ENCODE measurements around the gene SPATA3.

SPATA3 gene

GRCh38 chr2:231056453-231057416, 60.8 kb downstream of the SPATA3 start, which contains the start of gene PSMD1:
Gene PSMD1 (plus strand): TSS chr2:231056867. CDS start chr2:231057026, 159 bp downstream.
- H3K36me3 ChIP-seq (ENCODE audit: control insufficient read depth, low read length) = peaks cover 28% of the 10 kb centered on the region
- peaks cover 17% of the 10 kb centered on the region; the same call in 1 of the 2 replicates for H4K20me1 ChIP-seq (ENCODE audit: control insufficient read depth, insufficient read depth, low read depth, low read length)
- peak within 1 kb of the TSS; percentile 60 for H3K27ac ChIP-seq (ENCODE audit: low read depth, low read length)
- peaks cover 43% of the 10 kb centered on the region for H3K4me1 ChIP-seq (ENCODE audit: control insufficient read depth, low read length)
- H3K27me3 ChIP-seq (ENCODE audit: control insufficient read depth, low read length) = peaks cover 8% of the 10 kb centered on the region
- peak within 1 kb of the TSS; percentile 82 for H3K4me2 ChIP-seq (ENCODE audit: low read length)
- peaks cover 50% of the 10 kb centered on the region for H3K79me2 ChIP-seq (ENCODE audit: control insufficient read depth, low read length)
- H3K4me3 ChIP-seq (ENCODE audit: low read length) = peak within 1 kb of the TSS; percentile 76
- no peaks in the 10 kb centered on the region for H3K9me3 ChIP-seq (ENCODE audit: control insufficient read depth, insufficient read depth, low read length)
- peak; percentile 81 for TF ChIP-seq CTCF (IDR thresholded peaks at IDR 0.05; ENCODE audit: low read depth, low read length, poor library complexity, severe bottlenecking)
- no peak for TF ChIP-seq EZH2phosphoT487 (IDR thresholded peaks at IDR 0.05; ENCODE audit: borderline replicate concordance, low read length)
- H3F3A ChIP-seq (ENCODE audit: control insufficient read depth, insufficient read depth) = no peaks in the 10 kb centered on the region
- H3K9me2 ChIP-seq (replicated peaks; ENCODE audit: control insufficient read depth, low read length) = no peaks in the 10 kb centered on the region

- TF ChIP-seq EZH2phosphoT487 (IDR thresholded peaks at IDR 0.05; ENCODE audit: borderline replicate concordance, low read length) (no peak), CTCF (IDR thresholded peaks at IDR 0.05; ENCODE audit: low read depth, low read length, poor library complexity, severe bottlenecking) (no peak)
- Histone ChIP-seq H4K20me1 (ENCODE audit: control insufficient read depth, insufficient read depth, low read depth, low read length) (peaks cover 17% of the 10 kb centered on the region; the same call in 1 of the 2 replicates), H3K27ac (ENCODE audit: low read depth, low read length) (no peak overlapping the region), H3K27me3 (ENCODE audit: control insufficient read depth, low read length) (peaks cover under 1% of the 10 kb centered on the region; the same call in 1 of the 2 replicates), H3K4me3 (ENCODE audit: low read length) (peak overlapping the region; percentile 76), H3K36me3 (ENCODE audit: control insufficient read depth, low read length) (peaks cover 36% of the 10 kb centered on the region), H3F3A (ENCODE audit: control insufficient read depth, insufficient read depth) (no peaks in the 10 kb centered on the region), H3K9me3 (ENCODE audit: control insufficient read depth, insufficient read depth, low read length) (no peaks in the 10 kb centered on the region), H3K4me1 (ENCODE audit: control insufficient read depth, low read length) (peaks cover 34% of the 10 kb centered on the region), H3K79me2 (ENCODE audit: control insufficient read depth, low read length) (peaks cover 52% of the 10 kb centered on the region), H3K4me2 (ENCODE audit: low read length) (peak overlapping the region; percentile 82), H3K9me2 (replicated peaks; ENCODE audit: control insufficient read depth, low read length) (no peaks in the 10 kb centered on the region)
Observed at GRCh38 chr2:231057590-231057989, 61.7 kb downstream of the SPATA3 start.

Data from DOHH2 (cell line).